GM20000 (cell line): ENCODE results near the gene KAT14.
"Not testable (repeated sequence)": the region's sequence is repeated elsewhere in the genome, so short reads cannot be mapped to it uniquely, and the experiment has no call there.

ENCODE experiments used
- DNase-seq: peaks from one replicate; pipeline ENCODE4 v3.0.0; 2012; ENCODE audit warnings: low spot score
- CTCF ChIP-seq: IDR thresholded peaks from 2 replicates; pipeline ENCODE4 v1.5.1; 2012; ENCODE audit warnings: mild to moderate bottlenecking, control low read depth; ENCODE audit errors: extremely low read depth, missing control alignments

The KAT14 gene

GRCh38 chr20:18225632-18226031 lies 88.0 kb downstream of the KAT14 start:
- TF ChIP-seq CTCF, result no peak
- no peak for DNase-seq

GRCh38 chr20:18226741-18227140 lies 89.1 kb downstream of the KAT14 start:
- DNase-seq, result not testable (repeated sequence)

GRCh38 chr20:18233408-18233943 lies 95.8 kb downstream of the KAT14 start:
- no peak for DNase-seq
- no peak for TF ChIP-seq CTCF
